ENCODE results near the gene MXD1. TPM values are rescaled to one million over a fixed set of nuclear protein-coding genes. Genes with fewer than 3 reads are reported as not detected.

Gene MXD1
- total RNA-seq, 1 experiment from 2014 or later, result 1.6 TPM

DNA sequence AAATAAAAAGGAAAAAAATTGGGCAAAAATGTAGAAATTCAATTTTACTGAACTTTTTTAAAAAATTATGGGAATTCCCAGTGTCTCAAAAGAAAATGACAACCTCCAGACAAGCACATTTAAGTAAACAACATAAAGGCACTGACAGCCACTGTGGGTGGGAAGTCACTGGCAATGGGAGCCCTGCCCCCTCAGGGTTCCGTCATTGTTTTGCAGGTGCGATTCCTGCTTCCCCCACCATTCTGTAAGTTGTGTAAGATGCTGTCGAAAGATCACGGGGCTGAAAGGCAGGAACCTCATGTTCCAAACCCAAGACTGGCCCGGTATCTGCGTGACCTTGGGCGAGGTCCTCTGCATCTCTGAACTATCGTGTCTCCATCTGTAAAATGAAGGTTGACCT is 62.3 kb downstream of the MXD1 start:
- DNase-seq (ENCODE audit: low spot score), result no peak

- DNase-seq (ENCODE audit: low spot score), result no peak
These were observed 63.1 kb downstream of the MXD1 start for GRCh38 chr2:69977906-69978482.

DNA sequence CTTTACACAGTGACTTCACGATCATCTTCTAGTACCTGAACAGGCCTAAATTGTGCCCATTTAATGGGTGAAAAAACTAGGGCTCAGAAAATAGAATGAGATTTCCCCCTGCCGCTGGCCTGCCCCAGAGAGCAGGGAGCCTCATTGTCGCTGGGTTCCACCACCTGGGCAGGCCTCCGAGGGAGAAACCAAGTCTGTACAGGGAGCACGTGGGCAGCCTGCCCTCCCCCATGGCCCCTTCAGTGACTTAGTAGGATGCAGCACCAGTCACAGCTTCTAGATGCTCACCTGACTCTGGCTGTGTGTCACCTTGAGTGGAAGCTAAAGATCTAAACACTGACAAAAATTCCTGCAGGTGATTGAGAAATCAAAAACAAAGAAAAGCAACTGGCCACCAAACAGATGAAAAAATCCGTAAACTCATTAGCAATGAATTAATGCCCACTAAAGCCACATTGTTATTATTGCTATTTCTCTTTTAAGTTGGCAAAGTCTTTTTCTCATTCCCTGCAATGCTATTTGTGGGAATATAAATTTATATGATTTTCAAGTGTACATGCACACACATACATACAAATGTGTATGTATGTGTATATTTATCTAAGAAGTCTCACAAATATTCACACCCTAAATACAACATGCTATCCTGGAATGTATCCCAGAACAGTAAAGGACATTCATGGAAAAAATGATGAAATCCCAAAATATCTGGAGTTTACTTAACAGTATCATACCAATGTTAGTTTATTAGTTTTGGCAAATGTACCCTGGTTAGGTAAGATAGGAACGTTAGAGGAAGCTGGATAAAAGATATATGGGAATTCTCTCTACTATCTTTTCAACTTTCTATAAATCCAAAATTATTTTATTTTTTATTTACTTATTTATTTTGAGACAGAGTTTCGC is 65.2 kb downstream of the MXD1 start:
- no peak for DNase-seq (ENCODE audit: low spot score)

DNA sequence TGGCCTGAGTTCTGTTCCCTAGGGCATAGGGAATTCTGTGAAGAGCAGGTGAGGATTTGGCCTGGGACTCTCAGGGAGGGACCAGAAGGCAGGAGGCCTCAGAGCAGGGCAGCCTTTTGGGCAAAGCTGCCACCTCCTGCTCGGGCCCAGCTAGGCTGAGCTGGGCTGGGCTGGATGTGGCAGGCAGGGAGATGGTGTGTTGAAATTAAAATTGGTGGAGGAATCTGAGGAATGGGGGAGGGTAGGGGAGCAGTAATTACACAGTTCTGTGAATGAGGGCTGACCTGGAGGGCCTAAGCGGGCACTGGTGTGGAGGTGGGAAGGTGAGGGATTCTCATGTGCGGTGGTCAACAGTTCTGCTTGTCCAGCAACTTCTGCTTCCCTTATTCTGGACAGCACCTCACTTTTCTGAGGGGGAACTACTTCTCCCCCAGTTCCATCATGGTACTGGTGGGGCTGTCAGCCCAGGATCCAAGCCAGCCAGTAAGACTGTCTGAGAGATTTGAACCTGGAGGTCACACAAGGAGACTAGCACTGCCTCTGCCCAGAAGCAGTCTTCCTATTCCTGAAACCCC is 68.6 kb downstream of the MXD1 start:
- no peak for DNase-seq (ENCODE audit: low spot score)

DNA sequence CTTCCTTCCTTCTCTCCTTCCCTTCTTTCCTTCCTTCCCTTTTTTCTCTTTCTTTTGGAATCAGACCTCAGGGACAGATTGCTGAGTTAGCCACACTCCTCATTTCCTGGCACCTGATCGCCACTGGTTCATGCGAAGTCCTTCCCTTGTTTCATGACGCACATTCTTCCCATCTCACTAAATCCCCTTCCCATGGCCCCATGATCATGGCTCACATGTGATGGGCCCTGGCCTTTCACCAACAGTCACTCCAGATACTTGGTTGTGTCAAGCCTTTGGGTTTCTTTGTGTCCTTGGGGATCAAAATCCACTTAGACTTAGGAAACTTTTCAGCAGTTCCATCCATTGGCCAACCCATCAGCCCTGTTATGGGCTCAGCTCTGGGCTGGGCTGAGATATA is 70.3 kb downstream of the MXD1 start:
- DNase-seq (ENCODE audit: low spot score), result no peak

DNA sequence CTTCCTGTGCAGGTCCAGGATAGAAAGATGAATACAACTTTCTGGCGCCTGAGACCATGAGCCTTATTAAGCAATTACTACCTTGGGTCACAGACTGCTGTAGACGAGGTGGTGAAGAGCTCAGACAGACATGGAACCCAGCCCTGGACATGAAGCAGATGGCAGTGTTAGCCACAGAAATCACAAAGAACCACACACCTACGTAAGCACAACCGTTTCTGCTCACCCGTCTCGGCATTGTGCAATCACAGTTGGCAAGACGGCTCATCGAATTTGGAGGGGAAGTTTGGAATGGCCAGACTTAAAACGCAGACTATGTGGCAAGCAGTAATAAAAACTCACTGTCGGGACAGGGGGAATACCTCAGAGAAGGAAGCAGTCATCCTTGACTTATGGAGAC is 70.8 kb downstream of the MXD1 start:
- no peak for DNase-seq (ENCODE audit: low spot score)

- DNase-seq (ENCODE audit: low spot score), result no peak
These were observed 71.8 kb downstream of the MXD1 start for GRCh38 chr2:69986691-69987090.

- no peak for DNase-seq (ENCODE audit: low spot score)
These were observed 73.3 kb downstream of the MXD1 start for GRCh38 chr2:69988086-69988635.

GRCh38 chr2:69989009-69989408 is 74.1 kb downstream of the MXD1 start:
- no peak for DNase-seq (ENCODE audit: low spot score)

GRCh38 chr2:69989441-69990105 is 74.7 kb downstream of the MXD1 start:
- DNase-seq (ENCODE audit: low spot score), result no peak

Other genes starting within 250 kb of the MXD1 start
- gene ANXA4, start 173.0 kb upstream of the MXD1 start, total RNA-seq (2014; rRNA removed; shearing (Covaris generic)), result 9.8 and 19.8 TPM in 2 replicates
- 3.1 and 7.5 TPM in 2 replicates for gene GMCL1, start 85.4 kb upstream of the MXD1 start, total RNA-seq (2014; rRNA removed; shearing (Covaris generic))
- gene SNRNP27, start 21.2 kb upstream of the MXD1 start, total RNA-seq (2014; rRNA removed; shearing (Covaris generic)), result 62.8 and 63.7 TPM in 2 replicates
- gene ASPRV1, start 46.5 kb downstream of the MXD1 start, total RNA-seq (2014; rRNA removed; shearing (Covaris generic)), result 0.23 TPM in 1 of 2 replicates, not detected in the other
- 15.1 and 23.2 TPM in 2 replicates for gene PCBP1, start 172.4 kb downstream of the MXD1 start, total RNA-seq (2014; rRNA removed; shearing (Covaris generic))